Measurements from ENCODE around the gene CAPZB.

CAPZB gene

DNA sequence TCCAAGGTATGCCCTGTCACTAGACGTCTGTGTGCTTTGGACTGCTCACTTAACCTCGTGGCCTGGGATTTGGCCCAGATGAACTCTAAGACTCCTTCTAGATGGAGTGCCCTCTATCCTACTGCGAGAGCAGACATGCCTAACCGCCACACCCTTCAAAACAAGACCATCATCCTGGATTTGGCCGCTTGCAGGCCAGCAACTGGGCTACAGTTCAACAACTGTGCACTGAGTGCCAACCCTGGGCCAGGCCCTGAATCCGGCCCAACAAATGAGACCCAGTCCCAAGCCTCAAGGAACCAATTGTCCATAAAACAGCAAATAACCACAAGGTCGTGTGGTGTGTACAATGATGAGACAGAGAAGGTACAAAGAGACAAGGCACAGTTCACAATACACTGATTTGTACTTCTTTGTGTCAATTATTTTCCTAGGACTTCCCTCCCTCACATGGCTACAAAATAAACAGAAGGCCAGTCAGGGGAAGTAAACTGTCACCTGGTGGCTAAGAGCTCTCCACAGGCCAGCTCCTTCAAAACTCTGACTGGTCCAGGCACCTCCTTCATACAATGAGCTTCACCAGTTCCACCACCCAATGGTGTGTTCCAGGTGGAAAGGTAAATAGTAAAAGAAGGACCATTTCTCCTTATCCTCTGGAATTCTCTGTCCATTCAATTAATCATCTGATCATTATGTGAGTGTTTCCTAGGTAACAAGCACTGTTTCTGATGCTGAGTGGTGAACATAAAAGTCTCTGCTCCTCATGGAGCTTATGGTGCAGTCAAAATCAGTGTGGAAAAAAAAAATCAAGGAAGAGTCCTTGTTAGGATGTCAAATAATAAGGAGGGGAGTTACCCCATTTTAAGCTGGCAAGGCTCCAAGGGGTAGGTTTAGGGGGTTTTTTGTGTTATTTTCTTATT lies 60.4 kb downstream of the CAPZB start:
- no peak for TF ChIP-seq JUND (IDR thresholded peaks at IDR 0.05; ENCODE audit: low read depth)
- in situ Hi-C loops (cut with HindIII; ENCODE audit: low pct_unique_long_range_greater_than_20kb, low sequenced_read_pairs) = no loop called here
- DNase-seq (ENCODE audit: low read depth in 1 of 2, low spot score in 1 of 2) = no peak

DNA sequence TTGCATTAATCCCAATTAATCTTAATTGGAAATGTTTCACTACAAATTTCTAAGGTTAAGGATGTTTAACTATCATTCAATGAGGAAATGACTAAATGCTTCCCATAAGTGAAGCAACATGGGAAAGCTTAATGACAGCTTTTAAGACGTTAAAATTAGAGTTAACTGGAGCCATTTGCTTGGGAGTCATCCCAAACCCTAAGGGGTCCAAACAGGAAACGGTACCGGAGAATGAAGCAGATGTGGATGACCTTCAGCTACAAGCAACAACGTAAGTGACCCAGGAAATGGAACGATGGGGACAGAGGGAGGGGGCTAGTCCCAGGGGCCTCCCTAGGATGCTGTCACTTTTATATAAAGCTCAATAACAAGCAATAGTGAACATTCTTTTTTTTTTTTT lies 62.2 kb downstream of the CAPZB start:
- no peak for TF ChIP-seq JUND (IDR thresholded peaks at IDR 0.05; ENCODE audit: low read depth)
- no peak for DNase-seq (ENCODE audit: low read depth in 1 of 2, low spot score in 1 of 2)
- in situ Hi-C loops (cut with HindIII; ENCODE audit: low pct_unique_long_range_greater_than_20kb, low sequenced_read_pairs) = no loop called here

- no peak for DNase-seq (ENCODE audit: low read depth in 1 of 2, low spot score in 1 of 2)
- in situ Hi-C loops (cut with HindIII; ENCODE audit: low pct_unique_long_range_greater_than_20kb, low sequenced_read_pairs) = no loop called here
- TF ChIP-seq JUND (IDR thresholded peaks at IDR 0.05; ENCODE audit: low read depth) = no peak
These were observed 64.0 kb downstream of the CAPZB start for GRCh38 chr1:19421365-19421764.

GRCh38 chr1:19420606-19421005 lies 64.7 kb downstream of the CAPZB start:
- no peak for DNase-seq (ENCODE audit: low read depth in 1 of 2, low spot score in 1 of 2)
- no peak for TF ChIP-seq JUND (IDR thresholded peaks at IDR 0.05; ENCODE audit: low read depth)
- in situ Hi-C loops (cut with HindIII; ENCODE audit: low pct_unique_long_range_greater_than_20kb, low sequenced_read_pairs) = no loop called here

DNA sequence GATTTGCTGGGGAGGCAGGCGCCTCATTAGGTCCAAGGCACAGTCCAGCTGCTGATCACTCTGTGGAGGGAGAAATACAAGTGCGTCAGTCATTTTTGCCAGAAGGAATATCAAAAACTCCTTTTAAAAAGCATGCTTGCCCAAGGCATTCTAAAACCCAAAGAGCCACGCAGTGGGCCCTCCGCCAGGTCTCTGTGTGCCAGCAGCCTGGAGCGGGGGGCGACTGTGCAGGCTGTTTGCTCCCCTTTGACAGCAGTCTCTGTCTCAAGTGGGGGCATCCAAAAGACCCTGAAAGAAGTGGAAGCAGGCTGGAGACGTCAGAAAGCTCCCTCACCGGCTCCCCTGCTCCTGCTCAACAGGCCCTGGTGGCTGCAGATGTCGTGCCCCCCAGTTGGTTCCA lies 65.6 kb downstream of the CAPZB start:
- DNase-seq (ENCODE audit: low read depth in 1 of 2, low spot score in 1 of 2) = no peak
- no peak for TF ChIP-seq JUND (IDR thresholded peaks at IDR 0.05; ENCODE audit: low read depth)
- in situ Hi-C loops (cut with HindIII; ENCODE audit: low pct_unique_long_range_greater_than_20kb, low sequenced_read_pairs) = no loop called here

DNA sequence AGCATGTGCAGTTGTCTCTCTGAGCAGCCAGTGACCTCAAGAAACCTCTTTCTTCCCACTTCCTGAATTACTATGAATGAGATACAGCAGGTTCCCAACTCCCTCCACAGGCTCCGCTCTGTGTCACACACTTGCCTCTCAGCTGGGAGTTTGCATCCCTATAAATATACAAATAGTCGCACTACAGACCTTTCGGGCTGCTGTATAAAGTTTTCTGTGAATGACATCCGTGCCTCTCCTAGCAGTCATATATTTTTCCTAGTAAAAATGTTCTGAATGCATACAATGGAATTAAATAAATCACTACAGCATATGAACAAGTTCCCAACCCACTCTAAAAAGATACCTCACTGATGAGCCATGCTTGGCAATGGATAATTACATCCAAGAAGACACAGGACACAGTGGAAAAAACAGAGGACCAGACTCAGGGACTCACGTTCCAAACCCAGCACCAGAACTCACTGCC lies 66.8 kb downstream of the CAPZB start:
- DNase-seq (ENCODE audit: low read depth in 1 of 2, low spot score in 1 of 2) = no peak
- in situ Hi-C loops (cut with HindIII; ENCODE audit: low pct_unique_long_range_greater_than_20kb, low sequenced_read_pairs) = no loop called here
- TF ChIP-seq JUND (IDR thresholded peaks at IDR 0.05; ENCODE audit: low read depth) = no peak

- DNase-seq (ENCODE audit: low read depth in 1 of 2, low spot score in 1 of 2) = no peak
- no peak for TF ChIP-seq JUND (IDR thresholded peaks at IDR 0.05; ENCODE audit: low read depth)
- in situ Hi-C loops (cut with HindIII; ENCODE audit: low pct_unique_long_range_greater_than_20kb, low sequenced_read_pairs) = no loop called here
These were observed 68.3 kb downstream of the CAPZB start for GRCh38 chr1:19416921-19417470.

DNA sequence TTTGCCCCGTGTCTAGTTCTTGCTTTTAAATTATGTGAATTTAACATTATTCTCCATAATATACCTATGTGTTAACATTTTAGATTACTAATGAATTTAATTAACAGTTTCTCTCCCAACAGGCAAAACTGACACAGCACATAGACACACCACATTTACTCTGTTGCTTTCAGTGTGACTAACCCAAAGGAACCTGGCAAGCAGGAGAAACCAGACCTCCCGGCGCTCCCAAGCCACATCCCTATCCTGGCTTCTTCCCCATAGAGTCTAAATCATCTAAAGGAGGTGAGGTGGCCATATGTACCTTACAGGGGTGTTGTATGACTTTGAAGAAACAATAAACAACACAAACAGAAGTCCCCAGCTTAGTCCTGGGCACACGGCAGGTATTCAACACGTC lies 69.2 kb downstream of the CAPZB start:
- in situ Hi-C loops (cut with HindIII; ENCODE audit: low pct_unique_long_range_greater_than_20kb, low sequenced_read_pairs) = no loop called here
- TF ChIP-seq JUND (IDR thresholded peaks at IDR 0.05; ENCODE audit: low read depth) = no peak
- DNase-seq (ENCODE audit: low read depth in 1 of 2, low spot score in 1 of 2) = peak in 1 of 2 experiments; percentile 21

GRCh38 chr1:19414515-19415121 lies 70.7 kb downstream of the CAPZB start:
- no peak for DNase-seq (ENCODE audit: low read depth in 1 of 2, low spot score in 1 of 2)
- no peak for TF ChIP-seq JUND (IDR thresholded peaks at IDR 0.05; ENCODE audit: low read depth)
- in situ Hi-C loops (cut with HindIII; ENCODE audit: low pct_unique_long_range_greater_than_20kb, low sequenced_read_pairs) = no loop called here

GRCh38 chr1:19413999-19414398 lies 71.3 kb downstream of the CAPZB start:
- DNase-seq (ENCODE audit: low read depth in 1 of 2, low spot score in 1 of 2) = no peak
- TF ChIP-seq JUND (IDR thresholded peaks at IDR 0.05; ENCODE audit: low read depth) = no peak
- in situ Hi-C loops (cut with HindIII; ENCODE audit: low pct_unique_long_range_greater_than_20kb, low sequenced_read_pairs) = no loop called here

- no peak for TF ChIP-seq JUND (IDR thresholded peaks at IDR 0.05; ENCODE audit: low read depth)
- no peak for DNase-seq (ENCODE audit: low read depth in 1 of 2, low spot score in 1 of 2)
- in situ Hi-C loops (cut with HindIII; ENCODE audit: low pct_unique_long_range_greater_than_20kb, low sequenced_read_pairs) = no loop called here
These were observed 72.7 kb downstream of the CAPZB start for GRCh38 chr1:19412654-19413053.

GRCh38 chr1:19411612-19412011 lies 73.7 kb downstream of the CAPZB start:
- DNase-seq (ENCODE audit: low read depth in 1 of 2, low spot score in 1 of 2) = no peak
- in situ Hi-C loops (cut with HindIII; ENCODE audit: low pct_unique_long_range_greater_than_20kb, low sequenced_read_pairs) = no loop called here
- no peak for TF ChIP-seq JUND (IDR thresholded peaks at IDR 0.05; ENCODE audit: low read depth)

DNA sequence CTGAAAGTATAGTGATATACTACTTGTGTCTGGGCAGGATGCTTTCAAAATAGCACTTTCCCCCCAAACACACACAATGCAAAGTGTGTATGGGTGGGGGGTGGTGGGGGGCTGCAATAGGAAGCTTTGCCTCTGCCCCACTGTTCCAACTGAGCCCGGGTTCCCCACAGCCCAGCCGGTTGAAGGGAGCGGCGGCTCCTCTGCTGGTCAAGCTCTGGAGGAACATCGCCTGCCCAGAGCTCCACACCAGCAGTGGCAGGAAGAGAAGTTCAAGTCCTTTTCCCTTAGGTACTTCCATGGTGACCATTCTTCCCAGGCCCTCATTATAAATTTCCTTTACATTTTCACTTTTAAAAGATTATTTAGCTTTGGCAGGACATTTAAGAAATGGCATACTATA lies 74.9 kb downstream of the CAPZB start:
- TF ChIP-seq JUND (IDR thresholded peaks at IDR 0.05; ENCODE audit: low read depth) = no peak
- in situ Hi-C loops (cut with HindIII; ENCODE audit: low pct_unique_long_range_greater_than_20kb, low sequenced_read_pairs) = no loop called here

More for the DNA sequence above, 74.9 kb downstream of the CAPZB start:
- DNase-seq (ENCODE audit: low read depth in 1 of 2, low spot score in 1 of 2) = no peak

Data from T47D (cell line).